Transverse colon (tissue), 3 donors: ENCODE measurements around the gene PPP1CC.

Source experiments
- EP300 ChIP-seq: sonication (generic); formaldehyde crosslinking; IDR thresholded peaks from one replicate; pipeline ENCODE4 v1.6.1; 2017; ENCODE audit warnings: antibody characterized with exemption, low read depth
- POLR2A ChIP-seq: fragments of 450-650 bp; IDR thresholded peaks from one replicate; pipeline ENCODE4 v1.6.1; 2016; ENCODE audit warnings: antibody characterized with exemption, mild to moderate bottlenecking, moderate library complexity
- TF ChIP-seq, protein P1 (sequence below), 5 experiments: fragments of 200-600 bp in 3 of 5; fragments of 450-650 bp in 2 of 5; sonication (generic) in 3 of 5; IDR thresholded peaks; 1 replicate in 2 of 5; 2 replicates in 3 of 5; pipeline ENCODE4 v1.5.1; 2016 to 2017; ENCODE audit warnings: antibody characterized with exemption in 5 of 5, inconsistent platforms in 3 of 5, mild to moderate bottlenecking in 2 of 5, moderate library complexity in 1 of 5

DNA sequence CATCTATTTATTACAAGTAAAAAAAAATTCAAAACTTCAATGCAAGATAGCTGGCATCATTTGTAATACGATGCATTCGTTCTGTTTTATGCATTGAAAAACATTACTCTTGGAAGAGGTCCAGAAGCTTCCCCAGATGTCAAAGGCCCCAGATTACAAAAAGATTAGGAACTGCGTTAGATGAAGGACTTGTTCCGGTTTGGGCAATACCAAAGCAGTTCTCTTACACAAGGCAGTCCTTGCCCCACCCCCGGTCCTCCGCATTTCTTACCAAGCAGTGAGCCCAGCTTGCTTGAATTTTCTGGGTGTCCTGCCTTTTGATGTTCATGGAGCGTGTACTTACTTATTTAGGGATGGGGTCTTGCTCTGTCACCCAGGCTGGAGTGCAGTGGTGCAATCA lies 49.0 kb downstream of the PPP1CC start:
- TF ChIP-seq EP300 (no peak), POLR2A (no peak)
- TF ChIP-seq, protein P1, sequence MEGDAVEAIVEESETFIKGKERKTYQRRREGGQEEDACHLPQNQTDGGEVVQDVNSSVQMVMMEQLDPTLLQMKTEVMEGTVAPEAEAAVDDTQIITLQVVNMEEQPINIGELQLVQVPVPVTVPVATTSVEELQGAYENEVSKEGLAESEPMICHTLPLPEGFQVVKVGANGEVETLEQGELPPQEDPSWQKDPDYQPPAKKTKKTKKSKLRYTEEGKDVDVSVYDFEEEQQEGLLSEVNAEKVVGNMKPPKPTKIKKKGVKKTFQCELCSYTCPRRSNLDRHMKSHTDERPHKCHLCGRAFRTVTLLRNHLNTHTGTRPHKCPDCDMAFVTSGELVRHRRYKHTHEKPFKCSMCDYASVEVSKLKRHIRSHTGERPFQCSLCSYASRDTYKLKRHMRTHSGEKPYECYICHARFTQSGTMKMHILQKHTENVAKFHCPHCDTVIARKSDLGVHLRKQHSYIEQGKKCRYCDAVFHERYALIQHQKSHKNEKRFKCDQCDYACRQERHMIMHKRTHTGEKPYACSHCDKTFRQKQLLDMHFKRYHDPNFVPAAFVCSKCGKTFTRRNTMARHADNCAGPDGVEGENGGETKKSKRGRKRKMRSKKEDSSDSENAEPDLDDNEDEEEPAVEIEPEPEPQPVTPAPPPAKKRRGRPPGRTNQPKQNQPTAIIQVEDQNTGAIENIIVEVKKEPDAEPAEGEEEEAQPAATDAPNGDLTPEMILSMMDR (IDR thresholded peaks at IDR 0.05), result no peak
